OCI-LY7 (cell line): Measurements from ENCODE around the gene BAG5. TPM values are rescaled to one million over a fixed set of nuclear protein-coding genes. Genes with fewer than 3 reads are reported as not detected.

ENCODE experiments used
- BruUV-seq: library from RNA; stranded (reverse); fragments of 400-500 nt; replicated peaks from 2 replicates; lab custom pipeline; 2021; lab: Mats Ljungman, UMichigan
- CTCF ChIA-PET: fragments of 300-600 bp; sonication (Branson Sonifier 250); formaldehyde crosslinking; loops from one replicate; lab custom pipeline; 2022; ENCODE audit warnings: antibody characterized with exemption; ENCODE audit not compliant: unreplicated experiment; lab: Charles Lee
- POLR2A ChIA-PET: fragments of 300-600 bp; sonication (Branson Sonifier 250); formaldehyde crosslinking; loops from one replicate; lab custom pipeline; 2022; ENCODE audit warnings: antibody characterized with exemption; lab: Charles Lee
- DNase-seq: peaks from one replicate; pipeline ENCODE4 v3.0.0-alpha.2; 2015; ENCODE audit warnings: low spot score
- H2AFZ ChIP-seq: fragments of 200-600 bp; sonication (generic), shearing (Covaris generic); 2 replicates; pipeline ENCODE4 v1.6.1; 2014; ENCODE audit warnings: mild to moderate bottlenecking, antibody characterized with exemption, low read length, moderate library complexity
- H3K27ac ChIP-seq: fragments of 200-600 bp; sonication (generic); 2 replicates; pipeline ENCODE4 v1.5.1; 2014; ENCODE audit warnings: mixed run types, low read depth, mild to moderate bottlenecking, moderate library complexity, low read length, inconsistent platforms; ENCODE audit not compliant: poor library complexity, severe bottlenecking
- H3K36me3 ChIP-seq: fragments of 200-600 bp; sonication (generic); 2 replicates; pipeline ENCODE4 v1.6.1; 2014; ENCODE audit warnings: mild to moderate bottlenecking, antibody characterized with exemption, low read length, moderate library complexity, mixed read lengths; ENCODE audit not compliant: insufficient read depth
- H3K4me1 ChIP-seq: fragments of 200-600 bp; sonication (generic); 2 replicates; pipeline ENCODE4 v1.5.1; 2014; ENCODE audit warnings: mild to moderate bottlenecking, low read length; ENCODE audit not compliant: insufficient read depth, poor library complexity, severe bottlenecking
- H3K4me2 ChIP-seq: fragments of 200-600 bp; sonication (generic); 2 replicates; pipeline ENCODE4 v1.6.1; 2014; ENCODE audit warnings: mild to moderate bottlenecking, low read length
- H3K4me3 ChIP-seq: fragments of 200-600 bp; sonication (generic); 2 replicates; pipeline ENCODE4 v1.5.1; 2014; ENCODE audit warnings: mild to moderate bottlenecking, low read depth, low read length; ENCODE audit not compliant: poor library complexity, severe bottlenecking
- H3K79me2 ChIP-seq: fragments of 200-600 bp; sonication (generic); 2 replicates; pipeline ENCODE4 v1.6.1; 2016; ENCODE audit warnings: low read depth, mild to moderate bottlenecking, low read length, moderate library complexity, mixed read lengths; ENCODE audit not compliant: insufficient read depth
- H3K9me2 ChIP-seq: fragments of 200-600 bp; sonication (generic); 2 replicates; pipeline ENCODE4 v1.6.1; 2016; ENCODE audit warnings: mild to moderate bottlenecking, low read length, mixed read lengths; ENCODE audit not compliant: insufficient read depth
- H3K9me3 ChIP-seq: fragments of 200-600 bp; sonication (generic); 2 replicates; pipeline ENCODE4 v1.6.1; 2014; ENCODE audit warnings: mild to moderate bottlenecking, mixed run types, low read length, mixed read lengths
- H4K20me1 ChIP-seq: fragments of 200-600 bp; sonication (generic); 2 replicates; pipeline ENCODE4 v1.6.1; 2014; ENCODE audit warnings: mild to moderate bottlenecking, antibody characterized with exemption, low read length, moderate library complexity, mixed read lengths; ENCODE audit not compliant: insufficient read depth
- CTCF ChIP-seq: fragments of 200-600 bp; sonication (generic); conservative IDR thresholded peaks from 2 replicates; pipeline ENCODE4 v1.5.1; 2014; ENCODE audit warnings: mild to moderate bottlenecking, antibody characterized with exemption, low read length, moderate library complexity, mixed read lengths
- EZH2phosphoT487 ChIP-seq: fragments of 200-600 bp; sonication (generic); IDR thresholded peaks from 2 replicates; pipeline ENCODE4 v1.6.1; 2018; ENCODE audit warnings: low read depth, borderline replicate concordance, mild to moderate bottlenecking, mixed run types, antibody characterized with exemption, low read length, moderate library complexity, mixed read lengths
- intact Hi-C: fragments of 100-400 bp; cut with micrococcal nuclease; formaldehyde crosslinking; loops from one replicate; pipeline ENCODE4 v1.10.0; 2022; ENCODE audit not compliant: unreplicated experiment
- total RNA-seq, 2 experiments: library from RNA; depleted of rRNA in 1 of 2; stranded (reverse); fragments of >200 nt in 1 of 2; shearing (Covaris generic) in 1 of 2; gene quantifications; 2 replicates each; pipeline ENCODE4 v1.2.3, GENCODE V29; 2014 to 2022

The BAG5 gene
- total RNA-seq, 2 experiments from 2014 or later = 29.2 to 38.7 TPM

GRCh38 chr14:103593577-103593976, 31.1 kb upstream of the BAG5 start:
- POLR2A ChIA-PET = interaction anchor here (0.7 kb wide), 2 partner anchors 29 to 63 kb away, joined by 3 to 4 read pairs; no protein-coding TSS in a partner anchor
- DNase-seq = peak; percentile 73
- TF ChIP-seq CTCF = no peak
- TF ChIP-seq EZH2phosphoT487 = no peak
- H3K36me3 ChIP-seq = peaks cover 17% of the 10 kb centered on the region
- peaks cover 40% of the 10 kb centered on the region for H3K4me1 ChIP-seq
- peak overlapping the region; percentile 58 for H3K4me2 ChIP-seq
- no TSS peak for BruUV-seq
- H2AFZ ChIP-seq = peak overlapping the region; percentile 0; the same call in 1 of the 2 replicates
- no peaks in the 10 kb centered on the region for H3K9me3 ChIP-seq
- intact Hi-C loops = no loop called here
- H3K4me3 ChIP-seq = peak overlapping the region; percentile 14
- no peaks in the 10 kb centered on the region for H3K9me2 ChIP-seq
- peak overlapping the region; percentile 73 for H3K27ac ChIP-seq
- H3K79me2 ChIP-seq = no peaks in the 10 kb centered on the region
- CTCF ChIA-PET = no interaction called here
- H4K20me1 ChIP-seq = no peaks in the 10 kb centered on the region

GRCh38 chr14:103584326-103584915, 22.0 kb upstream of the BAG5 start:
- H4K20me1 ChIP-seq = no peaks in the 10 kb centered on the region
- DNase-seq = no peak
- H3K79me2 ChIP-seq = no peaks in the 10 kb centered on the region
- intact Hi-C loops = no loop called here
- TF ChIP-seq CTCF (no peak), EZH2phosphoT487 (no peak)
- no peak overlapping the region for H3K27ac ChIP-seq
- POLR2A ChIA-PET = no interaction called here
- no peaks in the 10 kb centered on the region for H3K4me1 ChIP-seq
- H2AFZ ChIP-seq = no peak overlapping the region
- H3K4me2 ChIP-seq = no peak overlapping the region
- no peaks in the 10 kb centered on the region for H3K9me2 ChIP-seq
- no peak overlapping the region for H3K4me3 ChIP-seq
- CTCF ChIA-PET = no interaction called here
- no peaks in the 10 kb centered on the region for H3K9me3 ChIP-seq
- BruUV-seq = no TSS peak
- H3K36me3 ChIP-seq = peaks cover 10% of the 10 kb centered on the region

GRCh38 chr14:103581954-103582703, 19.7 kb upstream of the BAG5 start:
- peaks cover 9% of the 10 kb centered on the region; the same call in 1 of the 2 replicates for H3K36me3 ChIP-seq
- H3K79me2 ChIP-seq = no peaks in the 10 kb centered on the region
- no peaks in the 10 kb centered on the region for H3K9me3 ChIP-seq
- H3K4me1 ChIP-seq = no peaks in the 10 kb centered on the region
- no peaks in the 10 kb centered on the region for H4K20me1 ChIP-seq
- no peak for TF ChIP-seq CTCF
- BruUV-seq = no TSS peak
- CTCF ChIA-PET = no interaction called here
- no peak overlapping the region for H3K4me2 ChIP-seq
- no peak overlapping the region for H3K4me3 ChIP-seq
- H3K27ac ChIP-seq = no peak overlapping the region
- H2AFZ ChIP-seq = no peak overlapping the region
- POLR2A ChIA-PET = no interaction called here
- DNase-seq = no peak
- intact Hi-C loops = no loop called here
- H3K9me2 ChIP-seq = no peaks in the 10 kb centered on the region
